K562 treated with DMSO at 1 percent for 24 hours (cell line): Measurements from ENCODE around the gene PCNP. TPM values are rescaled to one million over a fixed set of nuclear protein-coding genes. Genes with fewer than 3 reads are reported as not detected.

Experiments used
- total RNA-seq: library from RNA; unstranded; fragments of 300-600 nt; gene quantifications from 2 replicates; pipeline ENCODE4 v1.2.3, GENCODE V29; 2022; ENCODE audit warnings: low read depth; ENCODE audit not compliant: insufficient read depth

The PCNP gene
- 33.3 and 45.0 TPM in 2 replicates for total RNA-seq

DNA sequence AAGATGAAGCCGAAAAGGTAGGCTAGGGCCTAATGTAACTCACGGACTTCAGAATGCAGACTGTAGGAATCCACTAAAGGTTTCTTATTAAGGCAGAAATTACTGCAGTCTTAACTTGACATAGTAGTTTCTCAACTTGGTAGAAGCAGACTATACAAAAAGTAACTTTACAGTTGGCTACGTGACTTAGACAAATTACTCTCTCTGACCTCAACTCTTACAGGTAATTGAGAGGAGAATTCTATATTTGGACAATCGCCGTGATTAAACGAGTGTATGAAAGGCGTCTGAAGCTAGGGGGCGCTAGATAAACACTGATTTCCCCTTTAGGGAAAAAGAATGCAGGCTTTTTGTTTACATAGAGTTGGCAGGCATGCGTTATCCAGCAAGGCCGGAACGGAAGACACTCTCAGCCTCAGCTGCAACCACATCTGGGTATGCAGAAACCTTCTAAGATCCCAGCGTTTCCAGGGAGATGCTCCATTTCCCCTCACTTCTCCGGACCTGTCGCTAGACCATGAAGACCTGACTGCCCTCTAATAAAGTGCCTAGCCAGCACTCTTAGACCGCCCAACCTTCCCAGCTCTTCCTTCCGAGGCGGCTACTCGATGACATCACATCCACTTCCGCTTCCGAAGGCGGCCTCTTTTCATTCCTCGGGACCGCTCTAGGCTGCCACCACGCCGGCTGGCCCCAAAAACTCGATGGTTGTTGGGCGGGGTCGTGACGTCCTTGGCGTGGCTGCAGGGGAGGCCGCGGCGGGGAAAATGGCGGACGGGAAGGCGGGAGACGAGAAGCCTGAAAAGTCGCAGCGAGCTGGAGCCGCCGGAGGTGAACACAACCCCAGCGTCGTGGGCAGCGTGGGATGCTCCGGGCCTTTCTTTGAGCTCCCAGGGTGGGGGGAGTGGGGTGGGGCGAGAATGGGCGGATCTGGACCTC lies at the start of gene PCNP:
PCNP (plus strand) TSS at position 732 of the 939 bp plus-strand sequence; CDS start at position 768, 36 bp downstream.

GRCh38 chr3:101561630-101562328 lies 12.2 kb upstream of the PCNP start, which contains the start of gene TRMT10C:
TSS of gene TRMT10C (plus strand) at chr3:101561868. CDS start at chr3:101564782, 2,914 bp downstream.

Other genes with a start within 250 kb of the PCNP start
- gene SENP7, start 61.0 kb upstream of the PCNP start, total RNA-seq: 3.6 and 6.2 TPM in 2 replicates
- gene TRMT10C, start 12.3 kb upstream of the PCNP start, total RNA-seq: 11.0 and 14.1 TPM in 2 replicates
- 11.9 and 13.0 TPM in 2 replicates for gene ZBTB11, start 103.0 kb downstream of the PCNP start, total RNA-seq
- gene RPL24, start 112.5 kb downstream of the PCNP start, total RNA-seq: 1,678 and 1,879 TPM in 2 replicates
- 3.1 and 3.4 TPM in 2 replicates for gene CEP97, start 150.4 kb downstream of the PCNP start, total RNA-seq
- gene NXPE3, start 205.0 kb downstream of the PCNP start, total RNA-seq: 7.1 and 7.6 TPM in 2 replicates